H9 (cell line): ENCODE measurements around the gene ABCD1. TPM values are rescaled to one million over a fixed set of nuclear protein-coding genes. Genes with fewer than 3 reads are reported as not detected.

Experiments
- DNase-seq: peaks from one replicate; pipeline ENCODE4 v3.0.0-alpha.2; 2017
- H2AFZ ChIP-seq: one replicate; pipeline ENCODE4 v1.6.1; 2013; ENCODE audit warnings: mild to moderate bottlenecking, low read length, control low read depth, moderate library complexity
- H2AK5ac ChIP-seq: 2 replicates; pipeline ENCODE4 v1.6.1; 2013; ENCODE audit warnings: low read length, control low read depth, mixed read lengths; ENCODE audit not compliant: insufficient read length
- H2BK120ac ChIP-seq: one replicate; pipeline ENCODE4 v1.6.1; 2013; ENCODE audit warnings: low read depth, mild to moderate bottlenecking, low read length, control low read depth, inconsistent platforms; ENCODE audit not compliant: poor library complexity, severe bottlenecking
- H2BK12ac ChIP-seq: 2 replicates; pipeline ENCODE4 v1.6.1; 2013; ENCODE audit warnings: low read length, control low read depth, mixed read lengths, low read depth; ENCODE audit not compliant: insufficient read length
- H2BK15ac ChIP-seq: 2 replicates; pipeline ENCODE4 v1.6.1; 2013; ENCODE audit warnings: low read depth, low read length, control low read depth
- H2BK20ac ChIP-seq: one replicate; pipeline ENCODE4 v1.6.1; 2013; ENCODE audit warnings: low read depth, mild to moderate bottlenecking, low read length, control low read depth, inconsistent platforms; ENCODE audit not compliant: poor library complexity, severe bottlenecking
- H2BK5ac ChIP-seq: 2 replicates; pipeline ENCODE4 v1.6.1; 2013; ENCODE audit warnings: low read length, control low read depth, mixed read lengths; ENCODE audit not compliant: insufficient read length
- H3K14ac ChIP-seq: 2 replicates; pipeline ENCODE4 v1.6.1; 2013; ENCODE audit warnings: low read length, control low read depth; ENCODE audit not compliant: insufficient read depth
- H3K18ac ChIP-seq: 2 replicates; pipeline ENCODE4 v1.6.1; 2013; ENCODE audit warnings: low read depth, mild to moderate bottlenecking, mixed read lengths, low read length, control low read depth; ENCODE audit not compliant: insufficient read length
- H3K23ac ChIP-seq: 2 replicates; pipeline ENCODE4 v1.6.1; 2013; ENCODE audit warnings: low read length, control low read depth, mixed read lengths, low read depth; ENCODE audit not compliant: insufficient read length
- H3K23me2 ChIP-seq: 2 replicates; pipeline ENCODE4 v1.6.1; 2013; ENCODE audit warnings: low read depth, mild to moderate bottlenecking, mixed read lengths, low read length, control low read depth; ENCODE audit not compliant: insufficient read length, poor library complexity, severe bottlenecking
- H3K27ac ChIP-seq: 2 replicates; pipeline ENCODE4 v1.5.1; 2013; ENCODE audit warnings: low read length, control low read depth, mixed read lengths, low read depth; ENCODE audit not compliant: insufficient read length
- H3K27me3 ChIP-seq: 2 replicates; pipeline ENCODE4 v1.6.1; 2013; ENCODE audit warnings: low read length, control low read depth, inconsistent platforms; ENCODE audit not compliant: insufficient read depth
- H3K4ac ChIP-seq: 2 replicates; pipeline ENCODE4 v1.6.1; 2013; ENCODE audit warnings: low read depth, mild to moderate bottlenecking, control low read depth, inconsistent platforms, low read length, moderate library complexity
- H3K4me1 ChIP-seq: 2 replicates; pipeline ENCODE4 v1.6.1; 2013; ENCODE audit warnings: low read length, control low read depth, inconsistent platforms; ENCODE audit not compliant: insufficient read depth
- H3K4me2 ChIP-seq: 2 replicates; pipeline ENCODE4 v1.6.1; 2013; ENCODE audit warnings: low read length, control low read depth, mixed read lengths; ENCODE audit not compliant: insufficient read length, insufficient read depth
- H3K56ac ChIP-seq: 2 replicates; pipeline ENCODE4 v1.6.1; 2013; ENCODE audit warnings: low read depth, mild to moderate bottlenecking, mixed read lengths, low read length, control low read depth; ENCODE audit not compliant: insufficient read length
- H3K79me1 ChIP-seq: 2 replicates; pipeline ENCODE4 v1.6.1; 2013; ENCODE audit warnings: low read depth, mild to moderate bottlenecking, moderate library complexity, low read length, control low read depth, inconsistent platforms; ENCODE audit not compliant: insufficient read depth, poor library complexity, severe bottlenecking
- H3K79me2 ChIP-seq: 2 replicates; pipeline ENCODE4 v1.6.1; 2013; ENCODE audit warnings: low read length, control low read depth, inconsistent platforms; ENCODE audit not compliant: insufficient read depth
- H3K9ac ChIP-seq: 2 replicates; pipeline ENCODE4 v1.6.1; 2013; ENCODE audit warnings: low read length, control low read depth, mixed read lengths; ENCODE audit not compliant: insufficient read length; ENCODE audit errors: extremely low read depth
- H3K9me3 ChIP-seq: one replicate; pipeline ENCODE4 v1.6.1; 2013; ENCODE audit warnings: low read depth, low read length, inconsistent platforms; ENCODE audit not compliant: control insufficient read depth
- H3T11ph ChIP-seq: one replicate; pipeline ENCODE4 v1.6.1; 2013; ENCODE audit warnings: mild to moderate bottlenecking, low read length, control low read depth, inconsistent platforms
- H4K20me1 ChIP-seq: one replicate; pipeline ENCODE4 v1.6.1; 2013; ENCODE audit not compliant: control insufficient read depth, insufficient read length, insufficient read depth
- H4K5ac ChIP-seq: 2 replicates; pipeline ENCODE4 v1.6.1; 2013; ENCODE audit warnings: low read depth, mild to moderate bottlenecking, mixed read lengths, low read length, control low read depth; ENCODE audit not compliant: insufficient read length
- H4K8ac ChIP-seq: replicated peaks from 2 replicates; pipeline ENCODE4 v1.6.1; 2013; ENCODE audit warnings: low read length, control low read depth, mixed read lengths, low read depth; ENCODE audit not compliant: insufficient read length
- H4K91ac ChIP-seq: 2 replicates; pipeline ENCODE4 v1.6.1; 2013; ENCODE audit warnings: low read depth, mild to moderate bottlenecking, moderate library complexity, mixed read lengths, low read length, control low read depth; ENCODE audit not compliant: insufficient read length
- H3K27ac Mint-ChIP-seq, 3 experiments: 2 replicates in 2 of 3; 3 replicates in 1 of 3; pipeline ENCODE4 v1.8.0; 2020 to 2021; ENCODE audit warnings: mixed read lengths in 3 of 3, mild to moderate bottlenecking in 1 of 3, moderate library complexity in 1 of 3
- H3K27me3 Mint-ChIP-seq: 2 replicates; pipeline ENCODE4 v1.8.0; 2021; ENCODE audit warnings: low read depth, mild to moderate bottlenecking, moderate library complexity, mixed read lengths
- H3K36me3 Mint-ChIP-seq, 3 experiments: 2 replicates in 2 of 3; 3 replicates in 1 of 3; pipeline ENCODE4 v1.8.0; 2020 to 2021; ENCODE audit warnings: low read depth in 3 of 3, mixed read lengths in 3 of 3; ENCODE audit not compliant: insufficient read depth in 1 of 3
- H3K4me1 Mint-ChIP-seq, 2 experiments: 2 replicates each; pipeline ENCODE4 v1.8.0; 2020; ENCODE audit warnings: mixed read lengths in 2 of 2
- H3K4me3 Mint-ChIP-seq, 2 experiments: 2 replicates in 1 of 2; 3 replicates in 1 of 2; pipeline ENCODE4 v1.8.0; 2020 to 2021; ENCODE audit warnings: mild to moderate bottlenecking in 2 of 2, mixed read lengths in 2 of 2, moderate library complexity in 1 of 2
- H3K9me3 Mint-ChIP-seq, 2 experiments: 2 replicates in 1 of 2; 3 replicates in 1 of 2; pipeline ENCODE4 v1.8.0; 2020; ENCODE audit warnings: mild to moderate bottlenecking in 2 of 2, mixed read lengths in 2 of 2, moderate library complexity in 1 of 2
- WGBS: extraction: QIAGEN DNeasy Blood & Tissue Kit; methylation state at CpG from one replicate; pipeline ENCODE4 v1.1.7; 2013; ENCODE audit warnings: missing lambda C conversion rate, low lambda C conversion rate, mixed read lengths; ENCODE audit not compliant: insufficient read length; ENCODE audit errors: extremely low coverage; 5-methylcytosine and 5-hydroxymethylcytosine counted together
- total RNA-seq: library from RNA; stranded (reverse); gene quantifications from 2 replicates; pipeline ENCODE4 v1.2.1, GENCODE V29; 2021
- TF ChIP-seq, protein P1 (sequence below): fragments of 200-600 bp; sonication (generic); conservative IDR thresholded peaks from 3 replicates; pipeline ENCODE4 v1.8.0; 2021; ENCODE audit warnings: antibody characterized with exemption, mild to moderate bottlenecking

ABCD1 gene
- total RNA-seq, 1 experiment from 2014 or later = 11.1 TPM

DNA sequence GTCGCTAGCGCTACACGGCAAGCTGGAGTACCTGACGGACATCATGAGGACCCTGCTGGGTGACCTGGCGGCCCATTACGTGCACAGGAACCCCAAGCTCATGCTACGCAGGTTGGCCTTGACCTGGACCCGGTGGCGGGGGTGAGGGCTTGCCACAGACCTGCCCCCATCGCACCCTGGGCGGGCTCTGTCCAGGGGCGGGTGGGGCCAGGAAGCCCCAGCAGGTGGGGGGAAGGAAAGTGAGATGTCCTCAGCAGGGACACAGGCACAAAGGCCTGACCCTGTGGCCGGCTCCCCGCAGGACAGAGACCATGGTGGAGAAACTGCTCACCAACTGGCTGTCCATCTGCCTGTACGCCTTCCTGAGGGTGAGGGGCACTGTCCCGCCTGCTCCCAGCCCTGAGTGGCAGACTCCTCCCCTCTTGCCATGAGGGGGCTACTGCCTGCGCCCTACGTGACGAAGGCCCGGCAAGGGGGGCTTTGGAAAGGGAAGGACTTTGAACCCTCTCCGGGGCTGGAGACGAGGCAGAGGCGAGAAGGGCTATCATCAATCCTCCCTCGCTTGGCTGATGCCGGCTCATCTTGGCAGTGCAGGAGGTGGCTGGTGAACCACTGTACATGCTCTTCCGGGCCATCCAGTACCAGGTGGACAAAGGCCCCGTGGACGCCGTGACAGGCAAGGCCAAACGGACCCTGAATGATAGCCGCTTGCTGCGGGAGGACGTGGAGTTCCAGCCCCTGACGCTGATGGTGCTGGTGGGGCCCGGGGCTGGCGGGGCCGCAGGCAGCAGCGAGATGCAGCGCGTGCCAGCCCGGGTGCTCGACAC is 50.9 kb downstream of the ABCD1 start:
- no peak overlapping the region for H3K18ac ChIP-seq
- H2BK12ac ChIP-seq = no peak overlapping the region
- no peaks in the 10 kb centered on the region for H4K20me1 ChIP-seq
- H2AK5ac ChIP-seq = no peak overlapping the region
- no peak overlapping the region for H4K8ac ChIP-seq
- H3K23me2 ChIP-seq = no peaks in the 10 kb centered on the region
- peaks cover 31 to 54% of the 10 kb centered on the region in 2 experiments for H3K9me3 Mint-ChIP-seq
- H2BK120ac ChIP-seq = no peak overlapping the region
- H3K27me3 Mint-ChIP-seq = peaks cover 2% of the 10 kb centered on the region; the same call in 1 of the 2 replicates
- H3K4me3 Mint-ChIP-seq = no peak overlapping the region; a peak in 1 of 5 replicates
- H3K79me1 ChIP-seq = no peaks in the 10 kb centered on the region
- H3K23ac ChIP-seq = no peak overlapping the region
- no peak overlapping the region for H3K56ac ChIP-seq
- H3K4me1 ChIP-seq = no peaks in the 10 kb centered on the region
- no peak overlapping the region for H3K27ac ChIP-seq
- peaks cover 4 to 8% of the 10 kb centered on the region in 2 experiments for H3K4me1 Mint-ChIP-seq
- no peak overlapping the region for H3K27ac Mint-ChIP-seq
- DNase-seq = no peak
- no peak overlapping the region for H3K4me2 ChIP-seq
- H3K79me2 ChIP-seq = no peaks in the 10 kb centered on the region
- peaks cover 0 to 5% (median 3%) of the 10 kb centered on the region in 3 experiments; a peak in 5 of 7 replicates for H3K36me3 Mint-ChIP-seq
- H2BK20ac ChIP-seq = no peak overlapping the region
- H4K5ac ChIP-seq = no peak overlapping the region
- H3K27me3 ChIP-seq = no peaks in the 10 kb centered on the region
- no peak overlapping the region for H3K14ac ChIP-seq
- no peak overlapping the region for H2BK5ac ChIP-seq
- no peak overlapping the region for H3K9ac ChIP-seq
- H4K91ac ChIP-seq = no peak overlapping the region
- TF ChIP-seq, protein P1, sequence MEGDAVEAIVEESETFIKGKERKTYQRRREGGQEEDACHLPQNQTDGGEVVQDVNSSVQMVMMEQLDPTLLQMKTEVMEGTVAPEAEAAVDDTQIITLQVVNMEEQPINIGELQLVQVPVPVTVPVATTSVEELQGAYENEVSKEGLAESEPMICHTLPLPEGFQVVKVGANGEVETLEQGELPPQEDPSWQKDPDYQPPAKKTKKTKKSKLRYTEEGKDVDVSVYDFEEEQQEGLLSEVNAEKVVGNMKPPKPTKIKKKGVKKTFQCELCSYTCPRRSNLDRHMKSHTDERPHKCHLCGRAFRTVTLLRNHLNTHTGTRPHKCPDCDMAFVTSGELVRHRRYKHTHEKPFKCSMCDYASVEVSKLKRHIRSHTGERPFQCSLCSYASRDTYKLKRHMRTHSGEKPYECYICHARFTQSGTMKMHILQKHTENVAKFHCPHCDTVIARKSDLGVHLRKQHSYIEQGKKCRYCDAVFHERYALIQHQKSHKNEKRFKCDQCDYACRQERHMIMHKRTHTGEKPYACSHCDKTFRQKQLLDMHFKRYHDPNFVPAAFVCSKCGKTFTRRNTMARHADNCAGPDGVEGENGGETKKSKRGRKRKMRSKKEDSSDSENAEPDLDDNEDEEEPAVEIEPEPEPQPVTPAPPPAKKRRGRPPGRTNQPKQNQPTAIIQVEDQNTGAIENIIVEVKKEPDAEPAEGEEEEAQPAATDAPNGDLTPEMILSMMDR = no peak
- H2AFZ ChIP-seq = no peak overlapping the region
- WGBS = no CpG with 5 or more reads among the region's 42 CpGs
- H3K9me3 ChIP-seq = no peaks in the 10 kb centered on the region
- no peak overlapping the region for H3K4ac ChIP-seq
- no peak overlapping the region for H3T11ph ChIP-seq
- H2BK15ac ChIP-seq = no peak overlapping the region
